Thyroid gland (tissue), 4 donors: ENCODE data around the gene ADAMTS17.

Experiments
- CTCF ChIP-seq, 6 experiments: fragments of 200-600 bp in 3 of 6; fragments of 450-650 bp in 3 of 6; sonication (generic) in 3 of 6; IDR thresholded peaks; one replicate each; pipeline ENCODE4 v1.5.1; 2016 to 2019; ENCODE audit warnings: antibody characterized with exemption in 6 of 6, mild to moderate bottlenecking in 2 of 6, inconsistent platforms in 1 of 6, moderate library complexity in 1 of 6
- POLR2A ChIP-seq, 2 donors: fragments of 450-650 bp; IDR thresholded peaks; one replicate each; pipeline ENCODE4 v1.6.1; 2017; ENCODE audit warnings: antibody characterized with exemption in 2 of 2, mild to moderate bottlenecking in 2 of 2, moderate library complexity in 1 of 2

- TF ChIP-seq CTCF (IDR thresholded peaks at IDR 0.05) (no peak), POLR2A (IDR thresholded peaks at IDR 0.05) (no peak)
These were observed 152.5 kb downstream of the ADAMTS17 start for GRCh38 chr15:100189319-100189718.
